ENCODE results near the gene VAMP8.
"Not testable (repeated sequence)": the region's sequence is repeated elsewhere in the genome, so short reads cannot be mapped to it uniquely, and the experiment has no call there.

VAMP8 gene

GRCh38 chr2:85577386-85578242 lies at the start of gene VAMP8:
TSS of gene VAMP8 (plus strand) at chr2:85577586. CDS start at chr2:85577647, 61 bp downstream.
- no peak for DNase-seq

GRCh38 chr2:85527787-85528186 lies 49.6 kb upstream of the VAMP8 start:
- no peak for DNase-seq

GRCh38 chr2:85528355-85528754 lies 49.0 kb upstream of the VAMP8 start:
- DNase-seq = no peak

- no peak for DNase-seq
Measured at GRCh38 chr2:85529809-85530208, 47.6 kb upstream of the VAMP8 start.

- DNase-seq = no peak
Measured at GRCh38 chr2:85531589-85531988, 45.8 kb upstream of the VAMP8 start.

- DNase-seq = no peak
Measured at GRCh38 chr2:85534099-85534498, 43.3 kb upstream of the VAMP8 start.

GRCh38 chr2:85534881-85535280 lies 42.5 kb upstream of the VAMP8 start:
- no peak for DNase-seq

- no peak for DNase-seq
Measured at GRCh38 chr2:85536479-85536878, 40.9 kb upstream of the VAMP8 start.

GRCh38 chr2:85537600-85538506 lies 39.5 kb upstream of the VAMP8 start:
- DNase-seq = peak; percentile 64 to 81 (median 69)

- peak; percentile 90 to 96 (median 92) for DNase-seq
Measured at GRCh38 chr2:85538507-85539360, 38.7 kb upstream of the VAMP8 start, which contains the start of gene MAT2A. TSS of gene MAT2A (plus strand) at chr2:85539168. CDS start at chr2:85539288, 120 bp downstream.

GRCh38 chr2:85539361-85540132 lies 37.8 kb upstream of the VAMP8 start:
- DNase-seq = peak; percentile 51 to 74 (median 66)

GRCh38 chr2:85540133-85540648 lies 37.2 kb upstream of the VAMP8 start:
- DNase-seq = peak in 1 of 3 experiments; percentile 46

GRCh38 chr2:85541262-85541661 lies 36.1 kb upstream of the VAMP8 start:
- DNase-seq = no peak

GRCh38 chr2:85541753-85542457 lies 35.5 kb upstream of the VAMP8 start:
- peak in 1 of 3 experiments; percentile 9 for DNase-seq

- no peak for DNase-seq
Measured at GRCh38 chr2:85542777-85543176, 34.6 kb upstream of the VAMP8 start.

- peak; percentile 31 to 84 (median 44) for DNase-seq
Measured at GRCh38 chr2:85544254-85544691, 33.1 kb upstream of the VAMP8 start.

GRCh38 chr2:85544915-85545779 lies 32.2 kb upstream of the VAMP8 start:
- DNase-seq = not testable (repeated sequence)

GRCh38 chr2:85545780-85546240 lies 31.6 kb upstream of the VAMP8 start:
- no peak for DNase-seq

GRCh38 chr2:85547089-85547858 lies 30.1 kb upstream of the VAMP8 start:
- DNase-seq = no peak

Measured in NCI-H1417 (cell line).